HG03066 (cell line): ENCODE measurements around the gene EFNB2.

Experiments
- ATAC-seq: cut with Tn5 transposase; IDR thresholded peaks from one replicate; pipeline ENCODE4 v1.9.1; 2021; ENCODE audit warnings: low read depth; ENCODE audit not compliant: unreplicated experiment

EFNB2 gene

DNA sequence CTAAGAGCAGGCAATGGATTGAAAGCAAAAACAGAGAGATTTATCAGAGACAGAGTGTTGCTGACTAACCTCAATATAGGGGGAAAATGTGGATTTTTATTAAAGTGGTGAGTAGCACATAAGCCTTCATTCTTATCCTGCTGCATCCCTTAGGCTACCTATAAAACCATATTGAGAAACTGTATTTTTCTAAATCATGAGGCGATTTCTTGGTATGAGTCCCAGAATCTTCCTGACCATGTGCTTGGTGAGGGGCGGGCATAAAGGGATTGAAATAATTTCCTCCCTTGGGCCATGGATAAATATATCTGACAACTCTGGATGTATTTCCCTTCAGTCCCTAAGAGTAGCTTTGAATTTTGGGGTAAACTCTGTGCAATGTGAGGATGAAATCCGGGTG lies 72.8 kb downstream of the EFNB2 start:
- no peak for ATAC-seq

- ATAC-seq = no peak
Observed at GRCh38 chr13:106455777-106456176, 79.7 kb downstream of the EFNB2 start.

DNA sequence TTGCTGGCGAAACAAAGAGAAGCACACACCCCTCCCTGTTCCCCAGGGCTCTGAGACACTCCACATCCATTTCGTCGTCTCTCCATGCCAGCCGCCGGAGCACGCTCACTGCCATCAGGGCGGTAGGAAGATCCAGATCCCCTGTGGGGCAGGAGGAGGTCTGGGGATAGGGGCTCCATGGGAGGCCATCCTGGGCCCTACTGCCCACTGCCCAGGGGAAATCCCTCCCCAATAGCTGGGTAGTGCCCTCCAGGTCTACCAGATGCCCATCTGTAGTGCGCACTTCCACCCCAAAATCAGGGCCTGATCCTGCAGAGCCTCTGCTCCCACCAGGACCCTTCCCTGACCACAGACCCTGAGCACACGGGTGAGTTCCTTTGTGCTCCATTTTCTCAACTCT lies 80.3 kb downstream of the EFNB2 start:
- no peak for ATAC-seq

DNA sequence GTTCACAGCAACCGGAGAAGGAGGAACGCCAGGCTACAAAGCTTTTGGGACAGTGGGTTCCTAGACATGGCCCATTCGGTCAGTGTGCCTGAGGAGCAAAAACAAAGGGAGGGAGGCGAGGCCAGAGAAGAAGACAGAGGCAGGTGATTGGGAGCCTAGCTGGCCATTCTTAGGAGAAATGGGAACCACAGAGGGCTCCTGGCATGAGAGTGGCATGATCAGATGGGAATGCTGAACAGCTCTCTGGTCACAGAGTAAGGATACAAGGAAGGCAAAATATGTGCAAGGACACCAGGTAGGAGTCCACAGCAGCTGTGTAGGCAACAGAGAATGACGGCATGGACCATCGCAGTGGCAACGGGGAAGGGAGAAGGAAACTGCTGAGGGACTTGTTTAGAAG lies 82.4 kb downstream of the EFNB2 start:
- no peak for ATAC-seq

GRCh38 chr13:106450991-106451390 lies 84.5 kb downstream of the EFNB2 start:
- no peak for ATAC-seq

- ATAC-seq = no peak
Observed at GRCh38 chr13:106449096-106449495, 86.4 kb downstream of the EFNB2 start.

DNA sequence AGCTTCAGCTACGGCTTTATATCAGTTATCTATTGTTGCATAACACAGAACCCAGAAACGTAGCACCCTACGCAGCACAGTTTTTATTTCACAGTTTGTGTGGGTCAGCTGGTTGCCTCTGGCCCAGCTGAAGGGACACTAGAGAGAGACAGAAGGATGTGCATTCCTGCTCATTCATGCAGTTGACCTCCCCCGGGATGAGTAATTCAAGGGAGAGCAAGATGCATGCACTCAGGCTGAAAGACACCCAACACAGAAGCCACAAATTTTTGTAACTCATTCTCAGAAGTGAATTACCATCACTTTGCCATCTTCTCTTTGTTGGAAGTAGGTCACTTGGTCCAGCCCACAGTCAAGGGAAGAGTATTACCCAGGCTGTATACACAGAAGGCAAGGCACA lies 89.5 kb downstream of the EFNB2 start:
- no peak for ATAC-seq

- no peak for ATAC-seq
Observed at GRCh38 chr13:106443607-106444322, 91.7 kb downstream of the EFNB2 start.

GRCh38 chr13:106440866-106441265 lies 94.6 kb downstream of the EFNB2 start:
- ATAC-seq = no peak
